Measurements from ENCODE around the gene FAM9C. TPM values are rescaled to one million over a fixed set of nuclear protein-coding genes. Genes with fewer than 3 reads are reported as not detected.

The FAM9C gene
- total RNA-seq, 2 donors from 2014 or later: not detected

- Mint-ChIP-seq H3K4me1 (peaks cover 33% of the 10 kb centered on the region), H3K4me3 (no peak overlapping the region), H3K27ac (peak overlapping the region; percentile 95), H3K27me3 (no peaks in the 10 kb centered on the region), H3K36me3 (ENCODE audit: low read depth) (no peaks in the 10 kb centered on the region)
- DNase-seq: no peak
- no peaks in the 10 kb centered on the region for H3K9me3 ChIP-seq (ENCODE audit: control insufficient read depth, low read length, poor library complexity, severe bottlenecking)
- ATAC-seq: no peak
Measured at GRCh38 chrX:13001097-13001496, 43.3 kb downstream of the FAM9C start.

GRCh38 chrX:13000301-13000811 lies 44.1 kb downstream of the FAM9C start:
- Mint-ChIP-seq H3K4me1 (peaks cover 28% of the 10 kb centered on the region), H3K27ac (peak overlapping the region; percentile 95), H3K4me3 (peak overlapping the region; percentile 83), H3K36me3 (ENCODE audit: low read depth) (no peaks in the 10 kb centered on the region), H3K27me3 (no peaks in the 10 kb centered on the region)
- ATAC-seq: peak; percentile 53
- no peaks in the 10 kb centered on the region for H3K9me3 ChIP-seq (ENCODE audit: control insufficient read depth, low read length, poor library complexity, severe bottlenecking)
- no peak for DNase-seq

- H3K4me3 Mint-ChIP-seq: peak overlapping the region; percentile 83
- DNase-seq: no peak
Measured at GRCh38 chrX:12999422-12999821, 45.0 kb downstream of the FAM9C start.

GRCh38 chrX:12997906-12998687 lies 46.3 kb downstream of the FAM9C start:
- Mint-ChIP-seq H3K4me3 (peak overlapping the region; percentile 47), H3K4me1 (peaks cover 20% of the 10 kb centered on the region)
- no peak for ATAC-seq

More at GRCh38 chrX:12999422-12999821, 45.0 kb downstream of the FAM9C start:
- peak; percentile 72 for ATAC-seq
- Mint-ChIP-seq H3K36me3 (ENCODE audit: low read depth) (no peaks in the 10 kb centered on the region), H3K4me1 (peaks cover 20% of the 10 kb centered on the region), H3K27me3 (no peaks in the 10 kb centered on the region), H3K27ac (peak overlapping the region; percentile 95)
- H3K9me3 ChIP-seq (ENCODE audit: control insufficient read depth, low read length, poor library complexity, severe bottlenecking): no peaks in the 10 kb centered on the region

GRCh38 chrX:12996934-12997435 lies 47.4 kb downstream of the FAM9C start:
- no peaks in the 10 kb centered on the region for H3K9me3 ChIP-seq (ENCODE audit: control insufficient read depth, low read length, poor library complexity, severe bottlenecking)
- Mint-ChIP-seq H3K27ac (peak overlapping the region; percentile 56), H3K27me3 (no peaks in the 10 kb centered on the region), H3K4me3 (no peak overlapping the region), H3K36me3 (ENCODE audit: low read depth) (no peaks in the 10 kb centered on the region), H3K4me1 (peaks cover 18% of the 10 kb centered on the region)
- DNase-seq: no peak
- no peak for ATAC-seq

More at GRCh38 chrX:12997906-12998687, 46.3 kb downstream of the FAM9C start:
- no peaks in the 10 kb centered on the region for H3K9me3 ChIP-seq (ENCODE audit: control insufficient read depth, low read length, poor library complexity, severe bottlenecking)
- Mint-ChIP-seq H3K27me3 (no peaks in the 10 kb centered on the region), H3K36me3 (ENCODE audit: low read depth) (no peaks in the 10 kb centered on the region), H3K27ac (peak overlapping the region; percentile 95)
- DNase-seq: no peak

GRCh38 chrX:12994321-12994720 lies 50.1 kb downstream of the FAM9C start:
- H3K27me3 Mint-ChIP-seq: no peaks in the 10 kb centered on the region
- no peaks in the 10 kb centered on the region for H3K36me3 Mint-ChIP-seq (ENCODE audit: low read depth)
- H3K4me3 Mint-ChIP-seq: no peak overlapping the region
- H3K4me1 Mint-ChIP-seq: peaks cover 12% of the 10 kb centered on the region
- H3K27ac Mint-ChIP-seq: no peak overlapping the region
- no peak for ATAC-seq
- DNase-seq: no peak
- H3K9me3 ChIP-seq (ENCODE audit: control insufficient read depth, low read length, poor library complexity, severe bottlenecking): no peaks in the 10 kb centered on the region

- Mint-ChIP-seq H3K4me1 (peaks cover 12% of the 10 kb centered on the region), H3K27me3 (no peaks in the 10 kb centered on the region), H3K4me3 (no peak overlapping the region), H3K36me3 (ENCODE audit: low read depth) (no peaks in the 10 kb centered on the region), H3K27ac (no peak overlapping the region)
- no peaks in the 10 kb centered on the region for H3K9me3 ChIP-seq (ENCODE audit: control insufficient read depth, low read length, poor library complexity, severe bottlenecking)
- DNase-seq (no peak), ATAC-seq (no peak)
Measured at GRCh38 chrX:12993826-12994225, 50.6 kb downstream of the FAM9C start.

GRCh38 chrX:12992544-12993118 lies 51.8 kb downstream of the FAM9C start:
- H3K9me3 ChIP-seq (ENCODE audit: control insufficient read depth, low read length, poor library complexity, severe bottlenecking): no peaks in the 10 kb centered on the region
- no peak overlapping the region for H3K27ac Mint-ChIP-seq
- no peaks in the 10 kb centered on the region for H3K36me3 Mint-ChIP-seq (ENCODE audit: low read depth)
- ATAC-seq (no peak), DNase-seq (no peak)
- peaks cover 2% of the 10 kb centered on the region for H3K4me1 Mint-ChIP-seq
- H3K27me3 Mint-ChIP-seq: no peaks in the 10 kb centered on the region
- no peak overlapping the region for H3K4me3 Mint-ChIP-seq

GRCh38 chrX:12991575-12991974 lies 52.8 kb downstream of the FAM9C start:
- Mint-ChIP-seq H3K4me1 (peaks cover 9% of the 10 kb centered on the region), H3K27me3 (no peaks in the 10 kb centered on the region), H3K27ac (no peak overlapping the region), H3K36me3 (ENCODE audit: low read depth) (no peaks in the 10 kb centered on the region), H3K4me3 (no peak overlapping the region)
- ATAC-seq (no peak), DNase-seq (no peak)
- no peaks in the 10 kb centered on the region for H3K9me3 ChIP-seq (ENCODE audit: control insufficient read depth, low read length, poor library complexity, severe bottlenecking)

GRCh38 chrX:12989461-12989860 lies 55.0 kb downstream of the FAM9C start:
- Mint-ChIP-seq H3K36me3 (ENCODE audit: low read depth) (peaks cover 2% of the 10 kb centered on the region), H3K27ac (no peak overlapping the region), H3K4me3 (no peak overlapping the region), H3K27me3 (no peaks in the 10 kb centered on the region), H3K4me1 (peaks cover 18% of the 10 kb centered on the region)
- no peaks in the 10 kb centered on the region for H3K9me3 ChIP-seq (ENCODE audit: control insufficient read depth, low read length, poor library complexity, severe bottlenecking)
- ATAC-seq (no peak), DNase-seq (no peak)

GRCh38 chrX:12988797-12989196 lies 55.6 kb downstream of the FAM9C start:
- H3K4me3 Mint-ChIP-seq: no peak overlapping the region
- DNase-seq (no peak), ATAC-seq (no peak)
- H3K4me1 Mint-ChIP-seq: peaks cover 21% of the 10 kb centered on the region
- H3K27me3 Mint-ChIP-seq: no peaks in the 10 kb centered on the region
- peaks cover 2% of the 10 kb centered on the region for H3K36me3 Mint-ChIP-seq (ENCODE audit: low read depth)
- H3K27ac Mint-ChIP-seq: no peak overlapping the region
- H3K9me3 ChIP-seq (ENCODE audit: control insufficient read depth, low read length, poor library complexity, severe bottlenecking): no peaks in the 10 kb centered on the region

GRCh38 chrX:12987900-12988594 lies 56.4 kb downstream of the FAM9C start:
- Mint-ChIP-seq H3K27ac (no peak overlapping the region), H3K4me1 (peaks cover 27% of the 10 kb centered on the region), H3K4me3 (no peak overlapping the region), H3K36me3 (ENCODE audit: low read depth) (peaks cover 2% of the 10 kb centered on the region), H3K27me3 (no peaks in the 10 kb centered on the region)
- DNase-seq (no peak), ATAC-seq (no peak)
- no peaks in the 10 kb centered on the region for H3K9me3 ChIP-seq (ENCODE audit: control insufficient read depth, low read length, poor library complexity, severe bottlenecking)

GRCh38 chrX:12987340-12987739 lies 57.1 kb downstream of the FAM9C start:
- no peaks in the 10 kb centered on the region for H3K9me3 ChIP-seq (ENCODE audit: control insufficient read depth, low read length, poor library complexity, severe bottlenecking)
- H3K4me3 Mint-ChIP-seq: no peak overlapping the region
- DNase-seq: no peak
- no peak overlapping the region for H3K27ac Mint-ChIP-seq
- peaks cover 30% of the 10 kb centered on the region for H3K4me1 Mint-ChIP-seq
- H3K36me3 Mint-ChIP-seq (ENCODE audit: low read depth): peaks cover 2% of the 10 kb centered on the region
- ATAC-seq: no peak
- no peaks in the 10 kb centered on the region for H3K27me3 Mint-ChIP-seq

Data from T-helper 17 cell (primary cell).